ENCODE results near the gene CRIP1.

DNA sequence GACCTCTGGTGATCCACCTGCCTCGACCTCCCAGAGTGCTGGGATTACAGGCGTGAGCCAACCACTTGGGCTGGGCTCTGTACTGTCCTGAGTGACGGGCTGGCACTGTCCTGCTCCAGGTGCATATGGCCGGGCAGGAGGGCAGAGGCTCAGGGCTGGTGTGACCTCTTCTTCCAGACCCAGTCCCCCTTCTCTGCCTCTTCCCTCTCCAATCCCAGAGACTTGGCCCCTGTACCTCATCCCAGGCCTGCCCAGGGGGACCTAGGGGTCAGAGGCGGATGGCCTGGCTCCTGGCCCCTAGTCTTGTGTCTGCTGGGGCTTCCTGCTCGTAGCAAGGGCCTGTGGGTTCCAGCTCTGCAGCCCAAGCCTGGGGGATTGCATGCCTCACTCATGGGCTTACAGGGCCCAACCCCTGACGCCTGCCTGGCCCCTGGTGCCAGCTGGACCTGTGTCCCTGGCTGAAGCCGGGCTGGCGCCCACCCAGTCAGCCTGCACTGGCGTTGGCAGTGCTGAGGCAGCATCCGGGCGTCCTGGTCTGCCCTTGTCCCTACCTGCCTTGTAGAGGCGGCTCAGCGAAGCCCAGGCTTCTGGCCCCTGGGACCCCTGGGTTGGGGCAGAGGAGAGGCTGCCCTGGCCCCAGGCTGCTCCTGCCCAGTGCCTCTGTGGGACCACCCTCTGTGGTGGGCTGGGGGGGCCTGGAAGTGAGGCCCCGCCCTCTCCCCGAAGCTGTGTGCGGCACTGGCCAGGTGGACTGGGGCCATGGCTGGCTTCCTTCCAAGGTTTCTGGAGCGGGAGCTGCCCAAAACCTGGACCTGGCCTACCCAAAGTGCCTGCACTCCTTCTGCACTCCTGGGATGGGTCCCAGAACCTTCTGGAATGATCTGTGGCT lies 8.7 kb downstream of the CRIP1 start:
- TF ChIP-seq EP300 (IDR thresholded peaks at IDR 0.05; ENCODE audit: borderline replicate concordance) (no peak), YY1 (IDR thresholded peaks at IDR 0.05; ENCODE audit: low read depth) (no peak), CREB1 (IDR thresholded peaks at IDR 0.05; ENCODE audit: low read depth) (no peak), FOXM1 (IDR thresholded peaks at IDR 0.05; ENCODE audit: borderline replicate concordance, low read depth) (no peak), CEBPB (IDR thresholded peaks at IDR 0.05) (no peak)
- TF ChIP-seq, protein P1, sequence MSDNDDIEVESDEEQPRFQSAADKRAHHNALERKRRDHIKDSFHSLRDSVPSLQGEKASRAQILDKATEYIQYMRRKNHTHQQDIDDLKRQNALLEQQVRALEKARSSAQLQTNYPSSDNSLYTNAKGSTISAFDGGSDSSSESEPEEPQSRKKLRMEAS (IDR thresholded peaks at IDR 0.05), result no peak

Measured in Ishikawa (cell line).